Sigmoid colon (tissue), 7 donors: ENCODE results near the gene PIWIL4. TPM values are rescaled to one million over a fixed set of nuclear protein-coding genes. Genes with fewer than 3 reads are reported as not detected.

ENCODE experiments used
- DNase-seq: peaks from one replicate; pipeline ENCODE4 v3.0.0-alpha.2; 2019
- H3K27ac ChIP-seq, 4 donors: fragments of 200-600 bp; sonication (generic); one replicate each; pipeline ENCODE4 v1.5.1; 2016 to 2019; ENCODE audit warnings: mild to moderate bottlenecking in 1 of 4
- H3K27me3 ChIP-seq, 3 donors: fragments of 200-600 bp; sonication (generic); one replicate each; pipeline ENCODE4 v1.5.1; 2019; ENCODE audit warnings: mild to moderate bottlenecking in 1 of 3
- H3K36me3 ChIP-seq, 4 donors: fragments of 200-600 bp; sonication (generic); one replicate each; pipeline ENCODE4 v1.5.1; 2016 to 2019
- H3K4me1 ChIP-seq, 4 donors: fragments of 200-600 bp; sonication (generic); one replicate each; pipeline ENCODE4 v1.5.1; 2017 to 2019
- H3K4me3 ChIP-seq, 4 donors: fragments of 200-600 bp; sonication (generic); one replicate each; pipeline ENCODE4 v1.5.1; 2017 to 2019; ENCODE audit warnings: mild to moderate bottlenecking in 2 of 4, moderate library complexity in 1 of 4
- H3K9me3 ChIP-seq, 4 donors: fragments of 200-600 bp in 3 of 4; sonication (generic) in 3 of 4; one replicate each; pipeline versions ENCODE4 v1.5.1 to v1.6.1; 2013 to 2019
- EP300 ChIP-seq, 4 donors: sonication (generic); formaldehyde crosslinking; IDR thresholded peaks; one replicate each; pipeline ENCODE4 v1.6.1; 2017; ENCODE audit warnings: antibody characterized with exemption in 4 of 4
- POLR2A ChIP-seq, 2 donors: fragments of 450-650 bp; IDR thresholded peaks; one replicate each; pipeline ENCODE4 v1.6.1; 2016; ENCODE audit warnings: antibody characterized with exemption in 2 of 2, mild to moderate bottlenecking in 2 of 2, moderate library complexity in 2 of 2
- POLR2AphosphoS5 ChIP-seq, 4 donors: sonication (generic); formaldehyde crosslinking; IDR thresholded peaks; one replicate each; pipeline ENCODE4 v1.6.1; 2017; ENCODE audit warnings: antibody characterized with exemption in 4 of 4
- WGBS, 2 donors: extraction: QIAGEN DNeasy Blood & Tissue Kit; methylation state at CpG; one replicate each; pipeline ENCODE4 v1.1.7; 2013; 5-methylcytosine and 5-hydroxymethylcytosine counted together
- intact Hi-C: fragments of 100-400 bp; cut with DNase I; formaldehyde crosslinking; loops from one replicate; pipeline ENCODE4 v1.15.1; 2023
- polyA plus RNA-seq, 3 donors: library from polyadenylated mRNA; stranded (reverse); fragments of 200-250 nt; gene quantifications; one replicate each; pipeline ENCODE4 v1.2.3, GENCODE V29; 2013
- total RNA-seq, 4 donors: library from RNA; depleted of rRNA; stranded (reverse); fragments of >200 nt; gene quantifications; one replicate each; pipeline ENCODE4 v1.1.0, GENCODE V29; 2016
- TF ChIP-seq, protein P1 (sequence below), 4 experiments: fragments of 450-650 bp in 3 of 4; fragments of 200-600 bp in 1 of 4; IDR thresholded peaks; one replicate each; pipeline ENCODE4 v1.5.1; 2016 to 2019; ENCODE audit warnings: antibody characterized with exemption in 4 of 4, mild to moderate bottlenecking in 3 of 4, moderate library complexity in 2 of 4
- donor health status: healthy with polysubstance abuse.
- donor health status: Bipolar disorder and iron deficiency.
- donor health status: healthy.

Gene PIWIL4
- total and polyA plus RNA-seq, 7 donors, result 3.5 to 8.1 (median 4.3) TPM

DNA sequence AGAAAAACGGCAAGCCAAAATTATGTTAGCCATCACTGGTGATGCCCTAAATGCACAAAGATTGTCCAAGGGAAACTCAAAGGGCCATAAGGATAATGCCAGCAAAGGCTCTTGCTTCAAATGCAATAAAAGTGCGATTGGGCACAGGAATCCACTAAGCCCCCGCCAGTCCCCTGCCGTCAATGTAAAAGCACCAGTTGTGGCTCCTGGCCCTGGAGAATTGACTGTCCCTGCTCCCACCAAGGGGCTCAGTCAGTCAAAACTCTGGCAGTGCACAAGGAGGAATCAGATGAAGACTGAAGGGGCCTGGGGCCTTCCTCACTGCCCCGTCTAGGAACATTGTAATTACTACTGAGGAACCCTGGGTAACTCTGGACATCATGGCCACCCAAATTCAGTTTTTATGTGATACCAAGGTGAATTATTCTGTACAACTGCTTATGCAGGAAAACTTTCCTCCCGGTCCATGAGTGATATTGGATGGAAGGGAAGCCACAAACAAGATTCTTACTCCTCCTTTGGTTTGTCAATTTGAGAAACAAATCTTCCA, 85.6 kb downstream of the PIWIL4 start:
- no peak overlapping the region for H3K4me3 ChIP-seq

DNA sequence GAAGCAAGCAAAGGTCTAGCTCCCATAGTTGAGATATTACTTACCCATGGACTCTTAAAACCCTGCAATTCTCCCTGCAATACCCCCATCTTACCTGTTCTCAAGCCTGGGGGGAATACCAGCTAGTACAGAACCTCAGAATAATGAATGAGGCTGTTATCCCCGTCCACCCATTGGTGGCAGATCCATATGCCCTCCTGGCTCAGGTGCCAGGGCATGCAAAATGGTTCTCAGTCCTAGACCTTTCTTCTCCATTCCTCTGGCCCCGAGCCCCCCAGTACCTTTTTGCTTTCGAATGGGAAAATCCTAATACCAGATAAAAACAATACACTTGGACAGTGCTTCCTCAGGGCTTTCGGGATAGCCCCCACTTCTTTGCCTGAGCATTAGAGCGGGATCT, 86.4 kb downstream of the PIWIL4 start:
- Histone ChIP-seq H3K9me3 (no peaks in the 10 kb centered on the region), H3K4me1 (no peaks in the 10 kb centered on the region), H3K27ac (no peak overlapping the region), H3K27me3 (no peaks in the 10 kb centered on the region), H3K36me3 (no peaks in the 10 kb centered on the region), H3K4me3 (no peak overlapping the region)
- no peak for DNase-seq
- intact Hi-C loops, result no loop called here
- TF ChIP-seq EP300 (IDR thresholded peaks at IDR 0.05), result no peak
- no peak for TF ChIP-seq POLR2AphosphoS5 (IDR thresholded peaks at IDR 0.05)
- TF ChIP-seq, protein P1, sequence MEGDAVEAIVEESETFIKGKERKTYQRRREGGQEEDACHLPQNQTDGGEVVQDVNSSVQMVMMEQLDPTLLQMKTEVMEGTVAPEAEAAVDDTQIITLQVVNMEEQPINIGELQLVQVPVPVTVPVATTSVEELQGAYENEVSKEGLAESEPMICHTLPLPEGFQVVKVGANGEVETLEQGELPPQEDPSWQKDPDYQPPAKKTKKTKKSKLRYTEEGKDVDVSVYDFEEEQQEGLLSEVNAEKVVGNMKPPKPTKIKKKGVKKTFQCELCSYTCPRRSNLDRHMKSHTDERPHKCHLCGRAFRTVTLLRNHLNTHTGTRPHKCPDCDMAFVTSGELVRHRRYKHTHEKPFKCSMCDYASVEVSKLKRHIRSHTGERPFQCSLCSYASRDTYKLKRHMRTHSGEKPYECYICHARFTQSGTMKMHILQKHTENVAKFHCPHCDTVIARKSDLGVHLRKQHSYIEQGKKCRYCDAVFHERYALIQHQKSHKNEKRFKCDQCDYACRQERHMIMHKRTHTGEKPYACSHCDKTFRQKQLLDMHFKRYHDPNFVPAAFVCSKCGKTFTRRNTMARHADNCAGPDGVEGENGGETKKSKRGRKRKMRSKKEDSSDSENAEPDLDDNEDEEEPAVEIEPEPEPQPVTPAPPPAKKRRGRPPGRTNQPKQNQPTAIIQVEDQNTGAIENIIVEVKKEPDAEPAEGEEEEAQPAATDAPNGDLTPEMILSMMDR (IDR thresholded peaks at IDR 0.05), result no peak
- 86 to 91% methylated on average over 5 of the region's 5 CpGs for WGBS, 2 donors

More for the DNA sequence above, 85.6 kb downstream of the PIWIL4 start:
- H3K9me3 ChIP-seq, result no peaks in the 10 kb centered on the region
- no peaks in the 10 kb centered on the region for H3K36me3 ChIP-seq
- DNase-seq, result no peak
- no peak overlapping the region for H3K27ac ChIP-seq
- no peaks in the 10 kb centered on the region for H3K27me3 ChIP-seq
- whole genome bisulfite sequencing, 2 donors, result 92 to 94% methylated on average over 6 of the region's 6 CpGs
- H3K4me1 ChIP-seq, result no peaks in the 10 kb centered on the region
- TF ChIP-seq EP300 (IDR thresholded peaks at IDR 0.05) (no peak), POLR2AphosphoS5 (IDR thresholded peaks at IDR 0.05) (no peak), POLR2A (IDR thresholded peaks at IDR 0.05) (no peak)
- TF ChIP-seq, protein P1 (IDR thresholded peaks at IDR 0.05), result no peak
- intact Hi-C loops, result no loop called here

DNA sequence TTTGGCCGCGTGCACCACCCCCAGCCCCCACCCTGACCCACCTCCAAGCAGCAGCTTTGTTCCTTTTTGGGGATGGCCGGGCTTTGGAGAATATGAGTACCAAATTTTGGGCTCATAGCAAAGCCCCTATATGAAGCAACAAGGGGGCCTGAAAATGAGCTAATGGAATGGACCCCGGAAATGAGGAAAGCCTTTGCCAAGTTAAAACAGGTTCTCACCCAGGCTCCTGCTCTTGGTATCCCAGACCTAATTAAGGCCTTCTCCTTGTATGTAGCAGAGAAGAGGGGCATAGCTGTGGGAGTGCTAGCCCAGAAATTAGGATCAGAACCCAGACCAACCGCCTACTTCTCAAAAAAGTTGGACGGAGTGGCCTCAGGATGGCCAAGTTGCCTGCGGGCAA, 87.0 kb downstream of the PIWIL4 start:
- intact Hi-C loops, result no loop called here
- 95 to 98% methylated on average over 7 of the region's 7 CpGs for WGBS, 2 donors
- Histone ChIP-seq H3K4me3 (no peak overlapping the region), H3K27ac (no peak overlapping the region), H3K9me3 (no peaks in the 10 kb centered on the region), H3K27me3 (no peaks in the 10 kb centered on the region), H3K36me3 (no peaks in the 10 kb centered on the region), H3K4me1 (no peaks in the 10 kb centered on the region)
- TF ChIP-seq POLR2A (IDR thresholded peaks at IDR 0.05), result no peak
- TF ChIP-seq, protein P1 (IDR thresholded peaks at IDR 0.05), result no peak
- no peak for TF ChIP-seq EP300 (IDR thresholded peaks at IDR 0.05)
- TF ChIP-seq POLR2AphosphoS5 (IDR thresholded peaks at IDR 0.05), result no peak
- DNase-seq, result no peak

DNA sequence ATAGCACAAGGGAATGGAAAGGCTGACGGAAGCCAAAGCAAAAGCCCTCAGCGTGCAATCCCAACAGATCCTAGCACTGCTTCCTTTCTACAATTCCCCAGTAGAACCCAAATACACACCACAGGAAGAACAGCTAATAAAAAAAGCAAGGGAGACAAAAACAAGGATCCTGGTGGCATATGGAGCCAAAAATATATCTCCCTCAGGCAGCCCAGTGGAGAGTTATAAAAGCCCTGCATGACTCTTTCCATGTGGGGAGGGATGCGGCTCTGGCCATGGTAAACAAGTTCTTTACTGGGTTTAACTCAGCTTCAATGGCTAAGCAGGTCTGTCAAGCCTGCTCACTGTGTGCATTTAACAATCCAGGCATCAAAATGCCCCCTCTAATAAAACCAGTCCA, 88.1 kb downstream of the PIWIL4 start:
- 74 to 75% methylated on average over 3 of the region's 3 CpGs for WGBS, 2 donors
- Histone ChIP-seq H3K4me3 (no peak overlapping the region), H3K36me3 (no peaks in the 10 kb centered on the region), H3K27me3 (no peaks in the 10 kb centered on the region), H3K4me1 (no peaks in the 10 kb centered on the region), H3K9me3 (no peaks in the 10 kb centered on the region), H3K27ac (no peak overlapping the region)
- intact Hi-C loops, result no loop called here
- TF ChIP-seq POLR2AphosphoS5 (IDR thresholded peaks at IDR 0.05) (no peak), POLR2A (IDR thresholded peaks at IDR 0.05) (no peak), EP300 (IDR thresholded peaks at IDR 0.05) (no peak)
- TF ChIP-seq, protein P1 (IDR thresholded peaks at IDR 0.05), result no peak
- DNase-seq, result no peak

DNA sequence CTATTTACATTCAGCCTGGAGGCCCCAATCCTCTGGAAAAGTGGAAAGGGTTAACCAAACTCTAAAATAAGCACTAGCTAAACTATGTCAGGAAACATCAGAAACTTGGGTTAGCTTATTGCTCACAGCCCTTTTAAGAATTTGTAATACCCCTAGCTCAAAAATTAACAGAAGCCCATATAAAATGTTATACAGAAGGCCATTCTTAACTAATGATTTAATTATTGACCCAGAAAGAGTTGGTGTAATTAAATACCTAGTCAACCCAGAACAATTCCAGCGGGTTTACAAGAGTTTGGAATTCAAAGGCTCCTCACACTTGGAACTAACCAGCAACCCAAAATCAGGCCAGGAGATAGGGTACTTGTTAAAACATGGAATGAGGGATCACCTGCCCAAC, 88.8 kb downstream of the PIWIL4 start:
- WGBS, 2 donors, result 65 to 71% methylated on average over 1 of the region's 1 CpG
- no peaks in the 10 kb centered on the region for H3K27me3 ChIP-seq
- no peaks in the 10 kb centered on the region for H3K36me3 ChIP-seq
- intact Hi-C loops, result no loop called here
- H3K4me1 ChIP-seq, result no peaks in the 10 kb centered on the region
- H3K27ac ChIP-seq, result no peak overlapping the region
- no peaks in the 10 kb centered on the region for H3K9me3 ChIP-seq
- no peak for DNase-seq
- TF ChIP-seq, protein P1 (IDR thresholded peaks at IDR 0.05), result no peak
- no peak for TF ChIP-seq EP300 (IDR thresholded peaks at IDR 0.05)
- no peak for TF ChIP-seq POLR2AphosphoS5 (IDR thresholded peaks at IDR 0.05)
- TF ChIP-seq POLR2A (IDR thresholded peaks at IDR 0.05), result no peak
- H3K4me3 ChIP-seq, result no peak overlapping the region
